ENCODE measurements around the gene KCNH8.

DNA sequence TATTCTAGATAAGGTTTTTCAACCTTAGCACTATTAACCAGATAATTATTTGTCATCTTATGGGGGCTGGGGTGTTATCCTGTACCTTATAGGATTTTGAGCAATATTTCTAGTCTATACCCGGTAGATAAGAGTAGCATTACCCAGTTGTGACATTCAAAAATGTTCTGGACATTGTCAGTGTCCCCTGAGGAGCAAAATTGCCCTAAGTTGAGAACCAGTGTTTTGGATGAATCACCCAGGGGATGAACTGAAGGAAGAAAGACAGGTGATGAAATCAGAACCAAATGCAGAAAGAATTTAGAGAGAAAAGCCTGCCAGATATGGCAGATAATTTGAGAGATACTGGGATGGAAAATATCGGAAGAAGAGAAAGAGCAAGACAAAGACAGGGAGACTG lies 58.2 kb downstream of the KCNH8 start:
- TF ChIP-seq, protein P1, sequence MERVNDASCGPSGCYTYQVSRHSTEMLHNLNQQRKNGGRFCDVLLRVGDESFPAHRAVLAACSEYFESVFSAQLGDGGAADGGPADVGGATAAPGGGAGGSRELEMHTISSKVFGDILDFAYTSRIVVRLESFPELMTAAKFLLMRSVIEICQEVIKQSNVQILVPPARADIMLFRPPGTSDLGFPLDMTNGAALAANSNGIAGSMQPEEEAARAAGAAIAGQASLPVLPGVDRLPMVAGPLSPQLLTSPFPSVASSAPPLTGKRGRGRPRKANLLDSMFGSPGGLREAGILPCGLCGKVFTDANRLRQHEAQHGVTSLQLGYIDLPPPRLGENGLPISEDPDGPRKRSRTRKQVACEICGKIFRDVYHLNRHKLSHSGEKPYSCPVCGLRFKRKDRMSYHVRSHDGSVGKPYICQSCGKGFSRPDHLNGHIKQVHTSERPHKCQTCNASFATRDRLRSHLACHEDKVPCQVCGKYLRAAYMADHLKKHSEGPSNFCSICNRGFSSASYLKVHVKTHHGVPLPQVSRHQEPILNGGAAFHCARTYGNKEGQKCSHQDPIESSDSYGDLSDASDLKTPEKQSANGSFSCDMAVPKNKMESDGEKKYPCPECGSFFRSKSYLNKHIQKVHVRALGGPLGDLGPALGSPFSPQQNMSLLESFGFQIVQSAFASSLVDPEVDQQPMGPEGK (CRISPR knock-in tag; IDR thresholded peaks at IDR 0.05; ENCODE audit: borderline replicate concordance), result no peak
- TF ChIP-seq TCF4 (CRISPR knock-in tag; IDR thresholded peaks at IDR 0.05; ENCODE audit: borderline replicate concordance) (0 out of 2 replicates have a peak, but pooled peaks have one; percentile 21), ZFP30 (CRISPR knock-in tag; IDR thresholded peaks at IDR 0.05) (no peak), GLIS3 (CRISPR knock-in tag; IDR thresholded peaks at IDR 0.05) (no peak), RARB (CRISPR knock-in tag; IDR thresholded peaks at IDR 0.05) (no peak), ZNF8 (CRISPR knock-in tag; IDR thresholded peaks at IDR 0.05) (no peak), OSR1 (CRISPR knock-in tag; IDR thresholded peaks at IDR 0.05) (no peak), ARNTL (CRISPR knock-in tag; IDR thresholded peaks at IDR 0.05; ENCODE audit: borderline replicate concordance, low read depth) (no peak), BACH2 (CRISPR knock-in tag; IDR thresholded peaks at IDR 0.05; ENCODE audit: borderline replicate concordance) (no peak), ZFP3 (CRISPR knock-in tag; IDR thresholded peaks at IDR 0.05) (no peak)
- TF ChIP-seq, protein P2, sequence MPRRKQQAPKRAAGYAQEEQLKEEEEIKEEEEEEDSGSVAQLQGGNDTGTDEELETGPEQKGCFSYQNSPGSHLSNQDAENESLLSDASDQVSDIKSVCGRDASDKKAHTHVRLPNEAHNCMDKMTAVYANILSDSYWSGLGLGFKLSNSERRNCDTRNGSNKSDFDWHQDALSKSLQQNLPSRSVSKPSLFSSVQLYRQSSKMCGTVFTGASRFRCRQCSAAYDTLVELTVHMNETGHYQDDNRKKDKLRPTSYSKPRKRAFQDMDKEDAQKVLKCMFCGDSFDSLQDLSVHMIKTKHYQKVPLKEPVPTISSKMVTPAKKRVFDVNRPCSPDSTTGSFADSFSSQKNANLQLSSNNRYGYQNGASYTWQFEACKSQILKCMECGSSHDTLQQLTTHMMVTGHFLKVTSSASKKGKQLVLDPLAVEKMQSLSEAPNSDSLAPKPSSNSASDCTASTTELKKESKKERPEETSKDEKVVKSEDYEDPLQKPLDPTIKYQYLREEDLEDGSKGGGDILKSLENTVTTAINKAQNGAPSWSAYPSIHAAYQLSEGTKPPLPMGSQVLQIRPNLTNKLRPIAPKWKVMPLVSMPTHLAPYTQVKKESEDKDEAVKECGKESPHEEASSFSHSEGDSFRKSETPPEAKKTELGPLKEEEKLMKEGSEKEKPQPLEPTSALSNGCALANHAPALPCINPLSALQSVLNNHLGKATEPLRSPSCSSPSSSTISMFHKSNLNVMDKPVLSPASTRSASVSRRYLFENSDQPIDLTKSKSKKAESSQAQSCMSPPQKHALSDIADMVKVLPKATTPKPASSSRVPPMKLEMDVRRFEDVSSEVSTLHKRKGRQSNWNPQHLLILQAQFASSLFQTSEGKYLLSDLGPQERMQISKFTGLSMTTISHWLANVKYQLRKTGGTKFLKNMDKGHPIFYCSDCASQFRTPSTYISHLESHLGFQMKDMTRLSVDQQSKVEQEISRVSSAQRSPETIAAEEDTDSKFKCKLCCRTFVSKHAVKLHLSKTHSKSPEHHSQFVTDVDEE (CRISPR knock-in tag; IDR thresholded peaks at IDR 0.05), result no peak
- TF ChIP-seq, protein P3, sequence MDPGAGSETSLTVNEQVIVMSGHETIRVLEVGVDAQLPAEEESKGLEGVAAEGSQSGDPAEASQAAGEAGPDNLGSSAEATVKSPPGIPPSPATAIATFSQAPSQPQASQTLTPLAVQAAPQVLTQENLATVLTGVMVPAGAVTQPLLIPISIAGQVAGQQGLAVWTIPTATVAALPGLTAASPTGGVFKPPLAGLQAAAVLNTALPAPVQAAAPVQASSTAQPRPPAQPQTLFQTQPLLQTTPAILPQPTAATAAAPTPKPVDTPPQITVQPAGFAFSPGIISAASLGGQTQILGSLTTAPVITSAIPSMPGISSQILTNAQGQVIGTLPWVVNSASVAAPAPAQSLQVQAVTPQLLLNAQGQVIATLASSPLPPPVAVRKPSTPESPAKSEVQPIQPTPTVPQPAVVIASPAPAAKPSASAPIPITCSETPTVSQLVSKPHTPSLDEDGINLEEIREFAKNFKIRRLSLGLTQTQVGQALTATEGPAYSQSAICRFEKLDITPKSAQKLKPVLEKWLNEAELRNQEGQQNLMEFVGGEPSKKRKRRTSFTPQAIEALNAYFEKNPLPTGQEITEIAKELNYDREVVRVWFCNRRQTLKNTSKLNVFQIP (CRISPR knock-in tag; IDR thresholded peaks at IDR 0.05; ENCODE audit: borderline replicate concordance, low read depth), result no peak
- TF ChIP-seq, protein P4, sequence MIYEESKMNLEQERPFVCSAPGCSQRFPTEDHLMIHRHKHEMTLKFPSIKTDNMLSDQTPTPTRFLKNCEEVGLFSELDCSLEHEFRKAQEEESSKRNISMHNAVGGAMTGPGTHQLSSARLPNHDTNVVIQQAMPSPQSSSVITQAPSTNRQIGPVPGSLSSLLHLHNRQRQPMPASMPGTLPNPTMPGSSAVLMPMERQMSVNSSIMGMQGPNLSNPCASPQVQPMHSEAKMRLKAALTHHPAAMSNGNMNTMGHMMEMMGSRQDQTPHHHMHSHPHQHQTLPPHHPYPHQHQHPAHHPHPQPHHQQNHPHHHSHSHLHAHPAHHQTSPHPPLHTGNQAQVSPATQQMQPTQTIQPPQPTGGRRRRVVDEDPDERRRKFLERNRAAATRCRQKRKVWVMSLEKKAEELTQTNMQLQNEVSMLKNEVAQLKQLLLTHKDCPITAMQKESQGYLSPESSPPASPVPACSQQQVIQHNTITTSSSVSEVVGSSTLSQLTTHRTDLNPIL (CRISPR knock-in tag; IDR thresholded peaks at IDR 0.05; ENCODE audit: low read depth), result no peak

All from SK-N-SH treated with all-trans-retinoic acid at 6 μM for 48 hours (cell line).